Fibroblast of the aortic adventitia (primary cell): ENCODE data around the gene COL23A1. TPM values are rescaled to one million over a fixed set of nuclear protein-coding genes. Genes with fewer than 3 reads are reported as not detected.

ENCODE experiments used
- DNase-seq: peaks from one replicate; pipeline ENCODE4 v3.0.0-alpha.2; 2010; ENCODE audit warnings: low read depth
- H3K4me3 ChIP-seq: 2 replicates; pipeline ENCODE4 v1.5.1; 2011; ENCODE audit warnings: low read depth, mild to moderate bottlenecking, control low read depth, low read length, moderate library complexity
- total RNA-seq: library from RNA; depleted of rRNA; stranded (reverse); fragments of >200 nt; gene quantifications from 2 replicates; pipeline ENCODE4 v1.2.3, GENCODE V29; 2012; ENCODE audit warnings: low replicate concordance
- TF ChIP-seq, protein P1 (sequence below): IDR thresholded peaks from 2 replicates; pipeline ENCODE4 v1.5.1; 2011; ENCODE audit warnings: mild to moderate bottlenecking, low read length, control low read depth, inconsistent platforms; ENCODE audit not compliant: insufficient read depth

COL23A1 gene
- total RNA-seq, 1 donor = not detected

DNA sequence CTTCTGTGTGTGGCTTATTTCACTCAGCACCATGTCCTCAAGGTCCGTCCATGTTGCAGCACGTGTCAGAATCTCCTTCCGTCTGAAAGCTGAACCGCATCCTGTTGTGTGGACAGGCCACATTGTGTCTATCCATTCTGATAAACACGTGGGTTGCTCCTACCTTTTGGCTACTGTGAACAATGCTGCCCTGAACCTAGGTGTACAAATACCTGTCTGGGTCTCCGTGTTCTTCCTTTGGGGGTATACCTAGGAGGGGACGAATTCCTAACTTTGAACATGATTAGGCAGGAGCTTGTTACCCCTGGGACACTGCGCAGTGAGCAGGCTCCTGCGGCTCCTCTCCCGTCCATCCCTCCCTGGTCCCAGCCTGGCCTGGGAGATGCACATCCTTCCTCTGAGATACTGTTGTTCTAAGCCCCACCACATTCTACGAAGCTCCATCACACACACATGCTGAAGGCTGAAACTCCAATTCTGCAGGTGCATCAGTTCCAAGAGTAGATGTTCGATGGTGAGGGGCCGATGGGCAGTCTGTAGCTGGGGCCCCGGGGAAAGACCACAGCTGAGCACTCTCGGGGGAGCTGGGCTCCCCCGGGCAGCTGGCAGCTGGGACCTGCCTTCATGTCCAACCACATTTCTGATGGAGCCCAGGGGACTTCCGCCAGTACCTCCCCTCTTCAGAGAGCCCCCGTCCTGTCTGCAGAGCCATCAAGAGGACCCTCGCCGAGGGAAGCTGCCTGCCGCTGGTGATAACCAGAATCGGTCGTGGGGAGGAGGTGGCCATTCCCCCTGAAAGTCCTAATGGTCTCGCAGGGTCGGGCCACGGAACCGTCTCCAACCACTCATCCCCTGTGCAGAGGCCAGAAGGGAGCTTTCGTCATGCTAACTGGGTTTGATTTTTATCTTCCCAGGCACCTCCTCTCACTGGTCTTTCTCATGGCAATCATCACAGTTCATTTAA lies 120.9 kb downstream of the COL23A1 start:
- DNase-seq = no peak
- no peak overlapping the region for H3K4me3 ChIP-seq
- TF ChIP-seq, protein P1, sequence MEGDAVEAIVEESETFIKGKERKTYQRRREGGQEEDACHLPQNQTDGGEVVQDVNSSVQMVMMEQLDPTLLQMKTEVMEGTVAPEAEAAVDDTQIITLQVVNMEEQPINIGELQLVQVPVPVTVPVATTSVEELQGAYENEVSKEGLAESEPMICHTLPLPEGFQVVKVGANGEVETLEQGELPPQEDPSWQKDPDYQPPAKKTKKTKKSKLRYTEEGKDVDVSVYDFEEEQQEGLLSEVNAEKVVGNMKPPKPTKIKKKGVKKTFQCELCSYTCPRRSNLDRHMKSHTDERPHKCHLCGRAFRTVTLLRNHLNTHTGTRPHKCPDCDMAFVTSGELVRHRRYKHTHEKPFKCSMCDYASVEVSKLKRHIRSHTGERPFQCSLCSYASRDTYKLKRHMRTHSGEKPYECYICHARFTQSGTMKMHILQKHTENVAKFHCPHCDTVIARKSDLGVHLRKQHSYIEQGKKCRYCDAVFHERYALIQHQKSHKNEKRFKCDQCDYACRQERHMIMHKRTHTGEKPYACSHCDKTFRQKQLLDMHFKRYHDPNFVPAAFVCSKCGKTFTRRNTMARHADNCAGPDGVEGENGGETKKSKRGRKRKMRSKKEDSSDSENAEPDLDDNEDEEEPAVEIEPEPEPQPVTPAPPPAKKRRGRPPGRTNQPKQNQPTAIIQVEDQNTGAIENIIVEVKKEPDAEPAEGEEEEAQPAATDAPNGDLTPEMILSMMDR = no peak

DNA sequence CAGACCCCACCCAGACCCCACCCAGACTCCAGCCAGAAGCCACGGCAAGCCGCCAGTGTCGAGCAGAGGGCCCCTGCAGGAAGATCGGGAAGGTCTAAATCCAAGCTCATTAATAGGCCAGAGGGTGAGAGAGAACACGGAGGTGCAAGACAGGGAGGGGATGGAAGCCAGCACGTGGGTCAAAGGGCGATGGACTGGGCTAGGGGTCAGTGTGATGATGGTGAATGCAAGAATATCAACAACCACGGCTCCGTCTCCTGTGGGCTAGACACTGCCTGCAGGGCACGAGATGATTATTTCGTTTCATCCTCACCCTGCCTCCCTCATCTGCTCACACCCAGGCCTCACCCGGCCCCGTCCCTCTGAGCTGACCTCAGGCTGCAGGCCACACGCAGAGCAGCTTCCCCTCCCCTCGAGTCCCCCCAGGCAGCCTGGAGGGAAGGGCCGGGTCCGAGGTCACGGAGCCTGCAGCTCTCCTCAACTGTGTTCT lies 122.0 kb downstream of the COL23A1 start:
- TF ChIP-seq, protein P1 = no peak
- no peak overlapping the region for H3K4me3 ChIP-seq
- no peak for DNase-seq

DNA sequence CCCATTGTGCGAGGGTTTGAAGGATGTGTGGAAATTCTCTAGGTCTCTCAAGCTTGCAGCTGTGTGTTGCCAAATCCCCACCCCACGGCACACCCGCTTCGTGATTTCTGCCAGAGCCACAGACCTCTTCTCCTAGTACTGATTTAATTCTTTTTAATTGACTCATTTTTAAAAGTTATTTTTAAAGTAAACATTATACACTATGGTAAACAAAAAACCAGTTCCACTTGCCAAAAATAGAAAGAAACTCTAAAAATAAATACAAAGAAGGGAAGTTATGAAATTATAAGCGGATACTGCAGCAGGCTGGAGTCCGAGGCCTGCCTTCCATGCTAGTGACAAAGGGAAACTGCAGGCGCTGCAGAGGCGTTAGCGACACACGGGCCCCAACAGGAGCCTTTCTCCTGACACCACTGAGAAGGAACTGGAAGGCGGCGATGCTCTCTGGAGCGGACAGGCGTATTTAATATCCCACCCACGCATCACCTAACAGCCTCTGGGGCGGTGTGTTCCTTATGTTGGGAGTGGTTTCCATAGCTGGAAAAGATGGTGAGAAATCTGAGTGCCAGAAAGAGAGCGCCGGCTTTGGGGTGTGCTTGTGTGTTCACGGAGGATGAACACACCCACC lies 122.5 kb downstream of the COL23A1 start:
- TF ChIP-seq, protein P1 = no peak
- no peak overlapping the region for H3K4me3 ChIP-seq
- DNase-seq = no peak

DNA sequence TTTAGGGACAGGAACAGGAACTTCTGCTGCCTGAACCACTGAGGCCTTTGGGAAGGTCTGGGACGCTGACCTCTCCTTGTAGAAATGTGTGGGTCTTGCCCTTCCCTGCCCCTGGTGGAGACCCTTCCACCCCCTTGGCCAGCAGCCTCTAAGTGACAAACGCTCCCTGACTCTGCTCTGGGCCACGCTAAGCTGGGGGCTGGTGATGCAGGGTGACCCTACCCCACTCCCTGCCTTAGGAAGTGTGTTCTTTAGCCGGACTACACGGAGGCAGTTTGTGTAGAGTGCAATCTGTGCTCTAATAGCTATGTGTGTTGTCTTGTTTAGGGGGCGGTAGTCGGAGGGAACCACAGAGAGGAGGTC lies 123.0 kb downstream of the COL23A1 start:
- H3K4me3 ChIP-seq = no peak overlapping the region
- TF ChIP-seq, protein P1 = no peak
- DNase-seq = no peak

DNA sequence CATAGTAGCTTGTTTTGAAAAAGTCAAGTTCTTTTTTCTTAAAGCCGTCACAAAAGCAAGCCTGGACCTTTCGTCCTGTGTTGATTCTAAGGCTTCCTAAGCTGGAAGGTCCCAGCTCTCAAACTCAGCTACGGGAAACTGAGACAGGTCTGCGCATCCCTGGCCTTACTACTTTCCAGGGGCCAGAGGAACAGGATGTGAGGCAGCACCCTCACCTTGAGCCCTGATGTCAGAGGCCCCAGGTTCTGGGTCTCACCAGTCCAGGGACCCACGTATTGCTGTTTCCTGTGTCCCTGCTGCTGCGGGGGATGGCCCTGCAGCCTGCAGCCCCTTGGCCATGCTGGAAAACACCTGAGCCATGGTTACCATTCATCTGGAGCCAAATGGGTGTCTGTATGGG lies 123.9 kb downstream of the COL23A1 start:
- DNase-seq = no peak
- H3K4me3 ChIP-seq = no peak overlapping the region
- TF ChIP-seq, protein P1 = no peak

DNA sequence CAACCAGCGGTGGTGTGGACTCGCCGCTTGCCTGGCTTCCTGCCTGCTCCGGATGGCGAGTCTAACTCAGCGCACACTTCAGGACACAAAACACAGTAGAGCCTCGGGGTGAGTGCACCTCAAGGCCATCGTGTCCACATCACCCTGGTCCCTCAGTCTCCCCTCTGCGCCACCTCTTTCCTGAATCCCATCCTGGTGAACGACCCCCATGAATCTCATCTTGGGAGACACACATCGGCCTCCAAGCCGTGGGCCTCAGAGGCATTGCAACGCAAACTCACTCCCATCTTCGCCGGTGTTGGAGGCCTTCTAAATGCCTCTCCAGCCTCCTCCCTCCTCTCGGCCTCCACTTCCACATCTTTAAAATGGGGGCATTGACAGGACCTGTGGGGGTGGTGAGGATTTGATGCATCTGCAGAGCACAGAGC lies 124.3 kb downstream of the COL23A1 start:
- DNase-seq = no peak
- H3K4me3 ChIP-seq = no peak overlapping the region

More for the DNA sequence above, 124.3 kb downstream of the COL23A1 start:
- TF ChIP-seq, protein P1 = no peak
